ENCODE measurements around the gene HAPLN2.

The HAPLN2 gene

GRCh38 chr1:156618853-156619581, at the start of gene HAPLN2:
Gene HAPLN2 (plus strand): TSS chr1:156619415. CDS start chr1:156623491, 4,076 bp downstream.
- no peak within 1 kb of the TSS for H3K4me3 Mint-ChIP-seq
- CTCF ChIA-PET = interaction anchor here (0.8 to 2.7 kb wide), 13 partner anchors 10 to 233 kb away, joined by 3 to 27 read pairs (median 7); no protein-coding TSS in a partner anchor
- no peak within 1 kb of the TSS for H3K27ac Mint-ChIP-seq
- peak; percentile 52 for DNase-seq
- H3K9me3 Mint-ChIP-seq = no peaks in the 10 kb centered on the region
- no peaks in the 10 kb centered on the region for H3K4me1 Mint-ChIP-seq
- no peaks in the 10 kb centered on the region for H3K36me3 Mint-ChIP-seq
- peaks cover 90% of the 10 kb centered on the region for H3K27me3 Mint-ChIP-seq

GRCh38 chr1:156571261-156571852, 47.9 kb upstream of the HAPLN2 start:
- DNase-seq = no peak

DNA sequence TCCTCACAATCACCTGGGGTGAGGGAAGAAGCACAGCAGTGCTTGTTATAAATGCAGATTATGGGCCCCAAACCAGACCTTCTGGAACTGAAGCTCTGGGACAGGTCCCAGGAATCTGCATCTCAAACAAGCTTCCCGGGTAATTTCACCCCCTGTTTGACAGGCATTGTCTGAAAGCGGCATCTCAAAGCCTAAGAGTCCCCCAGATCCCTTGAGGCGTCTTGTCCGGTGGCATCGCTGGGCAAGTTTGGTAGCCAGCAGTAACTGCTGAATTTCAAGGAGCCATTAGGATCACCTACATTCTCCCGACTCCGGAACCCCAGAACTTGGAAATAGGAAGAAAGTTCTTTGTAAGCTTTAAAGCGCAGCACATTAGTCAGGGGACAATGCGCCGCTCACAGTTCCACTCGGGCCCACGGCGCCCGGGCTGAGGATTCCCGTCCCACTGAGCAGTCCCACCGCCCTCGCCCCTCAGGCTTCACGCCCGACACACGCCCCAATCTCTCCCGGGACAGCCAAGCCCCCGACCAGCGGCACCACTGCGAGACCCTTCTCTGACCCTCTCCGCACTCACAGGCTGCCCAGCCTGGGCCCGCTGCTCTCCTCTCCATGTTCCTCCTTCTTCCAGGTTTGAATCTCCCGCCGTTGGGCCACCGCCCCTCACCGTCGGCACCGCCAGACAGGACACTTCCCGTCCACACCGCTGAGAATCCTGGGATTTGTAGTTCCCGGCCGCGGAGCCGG, 47.1 kb upstream of the HAPLN2 start, which contains the start of gene IQGAP3:
Gene IQGAP3 (minus strand): TSS at position 647 of the 744 bp plus-strand sequence. CDS start 36 bp downstream, at position 611.
- Mint-ChIP-seq H3K27ac (peak within 1 kb of the TSS; percentile 51), H3K9me3 (no peaks in the 10 kb centered on the region), H3K4me3 (peak within 1 kb of the TSS; percentile 86), H3K36me3 (peaks cover 16% of the 10 kb centered on the region), H3K27me3 (peaks cover 39% of the 10 kb centered on the region), H3K4me1 (peaks cover 24% of the 10 kb centered on the region)
- DNase-seq = peak; percentile 91
- CTCF ChIA-PET = interaction anchor here (0.6 to 2.2 kb wide), 6 partner anchors 9 to 115 kb away, joined by 3 to 8 read pairs (median 4); no protein-coding TSS in a partner anchor

More at GRCh38 chr1:156571261-156571852, 47.9 kb upstream of the HAPLN2 start:
- peaks cover 24% of the 10 kb centered on the region for H3K4me1 Mint-ChIP-seq
- no peak overlapping the region for H3K27ac Mint-ChIP-seq
- no peaks in the 10 kb centered on the region for H3K9me3 Mint-ChIP-seq
- peak overlapping the region; percentile 86 for H3K4me3 Mint-ChIP-seq
- CTCF ChIA-PET = interaction anchor here (0.6 to 2.2 kb wide), 5 partner anchors 10 to 114 kb away, joined by 3 to 8 read pairs (median 4); no protein-coding TSS in a partner anchor
- H3K27me3 Mint-ChIP-seq = peaks cover 39% of the 10 kb centered on the region
- H3K36me3 Mint-ChIP-seq = peaks cover 19% of the 10 kb centered on the region

GRCh38 chr1:156572663-156573018, 46.6 kb upstream of the HAPLN2 start:
- Mint-ChIP-seq H3K9me3 (no peaks in the 10 kb centered on the region), H3K36me3 (peaks cover 12% of the 10 kb centered on the region), H3K27me3 (peaks cover 39% of the 10 kb centered on the region), H3K4me3 (peak overlapping the region; percentile 86), H3K4me1 (peaks cover 24% of the 10 kb centered on the region), H3K27ac (no peak overlapping the region)
- CTCF ChIA-PET = interaction anchor here (1.0 to 2.2 kb wide), 2 partner anchors 10 to 92 kb away, joined by 3 to 8 read pairs; no protein-coding TSS in a partner anchor
- DNase-seq = no peak

DNA sequence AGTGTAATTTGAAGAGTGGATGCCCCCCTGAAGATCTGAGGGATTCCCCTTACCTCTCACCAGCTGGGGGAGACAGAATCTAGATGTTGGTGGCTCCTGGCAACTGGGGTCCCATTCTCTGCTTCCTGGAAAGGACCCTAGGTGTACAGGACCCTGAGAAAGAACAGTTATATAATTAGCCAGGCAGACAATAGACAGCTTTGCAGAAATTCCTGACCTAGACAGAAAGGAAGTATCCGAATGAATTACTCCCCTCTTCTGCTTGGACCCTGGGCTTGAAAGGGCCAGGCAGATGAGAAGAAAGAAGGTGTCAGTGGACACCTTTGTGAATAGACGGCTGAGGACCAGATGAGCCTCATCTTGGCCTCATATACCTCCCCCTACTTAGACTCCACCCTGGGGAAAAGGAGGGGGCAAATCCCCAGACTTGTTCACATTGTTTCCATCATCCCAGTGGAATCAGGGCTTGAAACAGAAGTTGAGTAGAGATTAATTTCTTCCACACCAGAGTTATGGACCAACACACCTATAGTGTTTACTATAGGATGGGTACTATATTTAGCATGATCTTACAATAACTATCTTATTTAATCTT, 45.1 kb upstream of the HAPLN2 start:
- Mint-ChIP-seq H3K27ac (no peak overlapping the region), H3K4me3 (no peak overlapping the region), H3K36me3 (peaks cover 8% of the 10 kb centered on the region), H3K27me3 (peaks cover 39% of the 10 kb centered on the region), H3K4me1 (peaks cover 24% of the 10 kb centered on the region), H3K9me3 (no peaks in the 10 kb centered on the region)
- no peak for DNase-seq
- CTCF ChIA-PET = interaction anchor here (1.2 to 1.6 kb wide), 2 partner anchors 94 to 189 kb away, joined by 4 to 6 read pairs; no protein-coding TSS in a partner anchor

DNA sequence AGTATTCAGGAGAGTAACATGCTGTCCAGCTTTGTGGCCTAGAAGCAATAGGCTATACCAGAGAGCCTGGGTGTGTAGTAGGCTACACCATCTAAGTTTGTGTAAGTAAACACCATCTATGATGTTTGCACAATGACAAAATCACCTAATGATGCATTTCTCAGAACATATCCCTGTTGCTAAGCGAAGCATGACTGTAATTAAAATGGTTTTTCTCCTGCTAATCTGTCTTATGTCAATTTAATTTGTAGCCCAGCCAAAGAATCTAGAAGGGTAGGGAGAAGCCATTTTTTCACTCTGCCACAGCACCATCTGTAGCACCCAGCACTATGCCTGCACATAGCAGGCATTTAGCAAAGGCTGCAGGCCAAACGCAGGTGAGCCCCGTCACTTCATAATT, 41.7 kb upstream of the HAPLN2 start:
- H3K36me3 Mint-ChIP-seq = no peaks in the 10 kb centered on the region
- H3K27me3 Mint-ChIP-seq = peaks cover 36% of the 10 kb centered on the region
- CTCF ChIA-PET = interaction anchor here (0.7 kb wide), 1 partner anchor 87 kb away, joined by 3 read pairs; no protein-coding TSS in a partner anchor
- no peak overlapping the region for H3K27ac Mint-ChIP-seq
- no peak for DNase-seq
- no peak overlapping the region for H3K4me3 Mint-ChIP-seq
- H3K9me3 Mint-ChIP-seq = no peaks in the 10 kb centered on the region
- peaks cover 14% of the 10 kb centered on the region for H3K4me1 Mint-ChIP-seq

GRCh38 chr1:156578055-156578454, 41.2 kb upstream of the HAPLN2 start:
- CTCF ChIA-PET = no interaction called here
- Mint-ChIP-seq H3K27me3 (peaks cover 31% of the 10 kb centered on the region), H3K9me3 (no peaks in the 10 kb centered on the region), H3K27ac (no peak overlapping the region), H3K36me3 (no peaks in the 10 kb centered on the region), H3K4me1 (peaks cover 14% of the 10 kb centered on the region), H3K4me3 (no peak overlapping the region)
- no peak for DNase-seq

GRCh38 chr1:156579472-156579871, 39.7 kb upstream of the HAPLN2 start, which contains the start of gene TTC24:
Gene TTC24 (plus strand): TSS chr1:156579723. CDS start chr1:156581365, 1,642 bp downstream.
- Mint-ChIP-seq H3K4me1 (peaks cover 21% of the 10 kb centered on the region), H3K36me3 (no peaks in the 10 kb centered on the region), H3K27ac (peak within 1 kb of the TSS; percentile 49), H3K9me3 (no peaks in the 10 kb centered on the region), H3K27me3 (peaks cover 18% of the 10 kb centered on the region), H3K4me3 (no peak within 1 kb of the TSS)
- CTCF ChIA-PET = interaction anchor here (0.7 to 2.2 kb wide), 5 partner anchors 29 to 194 kb away, joined by 3 to 5 read pairs (median 4); no protein-coding TSS in a partner anchor
- DNase-seq = no peak

- Mint-ChIP-seq H3K4me1 (peaks cover 30% of the 10 kb centered on the region), H3K4me3 (peak overlapping the region; percentile 73), H3K9me3 (no peaks in the 10 kb centered on the region), H3K27me3 (peaks cover 6% of the 10 kb centered on the region), H3K36me3 (no peaks in the 10 kb centered on the region), H3K27ac (peak overlapping the region; percentile 90)
- DNase-seq = peak; percentile 42
- CTCF ChIA-PET = interaction anchor here (0.7 to 5.7 kb wide), 20 partner anchors 10 to 196 kb away, joined by 3 to 44 read pairs (median 4); partner anchors contain the start of genes CRABP2 and NAXE
These were observed 37.4 kb upstream of the HAPLN2 start for GRCh38 chr1:156581661-156582387.

GRCh38 chr1:156582388-156583017, 36.7 kb upstream of the HAPLN2 start:
- H3K4me1 Mint-ChIP-seq = peaks cover 33% of the 10 kb centered on the region
- peak overlapping the region; percentile 73 for H3K4me3 Mint-ChIP-seq
- H3K36me3 Mint-ChIP-seq = no peaks in the 10 kb centered on the region
- no peaks in the 10 kb centered on the region for H3K9me3 Mint-ChIP-seq
- CTCF ChIA-PET = interaction anchor here (0.7 to 5.7 kb wide), 16 partner anchors 9 to 197 kb away, joined by 3 to 44 read pairs (median 4); partner anchors contain the start of gene NAXE
- H3K27me3 Mint-ChIP-seq = peaks cover 6% of the 10 kb centered on the region
- DNase-seq = no peak
- peak overlapping the region; percentile 90 for H3K27ac Mint-ChIP-seq

DNA sequence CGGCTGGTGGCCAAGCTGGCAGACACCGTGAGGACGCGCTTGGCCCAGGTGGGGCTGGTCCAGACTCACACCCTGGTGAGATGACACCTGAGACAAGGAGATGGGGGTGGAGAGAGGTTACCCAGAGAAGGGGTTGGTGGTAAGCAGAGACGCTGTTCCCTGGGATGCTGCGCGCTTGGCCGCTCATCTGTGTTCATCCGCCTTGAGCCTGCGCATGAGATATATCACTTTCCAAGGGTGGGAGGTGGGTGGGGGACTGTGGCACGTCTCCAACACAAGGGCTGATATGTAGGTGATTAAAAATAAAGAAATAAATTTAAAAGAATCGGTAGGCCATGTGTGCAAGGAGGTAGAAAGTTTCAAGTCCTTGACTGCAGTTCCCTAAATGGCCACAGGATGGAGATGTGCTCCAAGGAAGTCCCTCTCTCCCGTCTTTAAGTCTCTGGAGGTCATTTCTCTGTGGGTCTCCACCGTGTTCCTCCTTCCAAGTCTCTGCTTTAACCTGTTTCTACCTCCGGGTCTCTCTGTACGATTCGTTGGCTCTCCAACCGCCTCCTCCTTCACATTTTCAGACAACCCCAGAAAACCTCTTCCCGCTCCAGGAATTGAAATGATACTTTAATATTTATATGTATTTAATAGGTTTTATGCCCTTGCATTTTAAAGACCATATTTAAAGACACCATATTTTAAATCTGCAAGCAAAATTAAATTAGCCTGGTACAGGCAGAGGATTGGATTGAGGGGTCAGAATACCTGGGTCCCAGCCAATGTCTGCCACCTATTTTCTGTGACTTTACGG, 35.2 kb upstream of the HAPLN2 start:
- H3K36me3 Mint-ChIP-seq = no peaks in the 10 kb centered on the region
- no peak overlapping the region for H3K27ac Mint-ChIP-seq
- no peak overlapping the region for H3K4me3 Mint-ChIP-seq
- H3K4me1 Mint-ChIP-seq = peaks cover 33% of the 10 kb centered on the region
- peak; percentile 86 for DNase-seq
- peaks cover 9% of the 10 kb centered on the region for H3K27me3 Mint-ChIP-seq
- H3K9me3 Mint-ChIP-seq = no peaks in the 10 kb centered on the region
- CTCF ChIA-PET = interaction anchor here (5.7 kb wide), 1 partner anchor 24 kb away, joined by 44 read pairs; no protein-coding TSS in a partner anchor

GRCh38 chr1:156584813-156585212, 34.4 kb upstream of the HAPLN2 start:
- H3K27ac Mint-ChIP-seq = no peak overlapping the region
- peaks cover 33% of the 10 kb centered on the region for H3K4me1 Mint-ChIP-seq
- peaks cover 9% of the 10 kb centered on the region for H3K27me3 Mint-ChIP-seq
- H3K4me3 Mint-ChIP-seq = no peak overlapping the region
- no peaks in the 10 kb centered on the region for H3K36me3 Mint-ChIP-seq
- no peaks in the 10 kb centered on the region for H3K9me3 Mint-ChIP-seq
- no peak for DNase-seq
- CTCF ChIA-PET = interaction anchor here (1.1 to 5.7 kb wide), 5 partner anchors 21 to 76 kb away, joined by 3 to 44 read pairs (median 4); no protein-coding TSS in a partner anchor

All from activated naive CD4-positive, alpha-beta T cell treated with anti-CD3 and anti-CD28 coated beads, Interleukin-2, amount 10 ng/mL, durations not matched to agents 7 days and 5 days (primary cell).